Keratinocyte (primary cell): ENCODE measurements around the gene HNRNPM. TPM values are rescaled to one million over a fixed set of nuclear protein-coding genes. Genes with fewer than 3 reads are reported as not detected.

Source experiments
- DNase-seq: peaks from one replicate; pipeline ENCODE4 v3.0.0-alpha.2; 2011; ENCODE audit warnings: low read depth, missing footprints, low spot score
- FAIRE-seq: peaks from 2 replicates; lab custom pipeline; 2011; peaks lifted over from hg19 to GRCh38; lab: Jason Lieb, UNC
- H2AFZ ChIP-seq: 2 replicates; pipeline ENCODE4 v1.6.0; 2012; ENCODE audit warnings: low read length, control low read depth, inconsistent platforms; ENCODE audit not compliant: control insufficient read depth
- H3K27ac ChIP-seq: 2 replicates; pipeline ENCODE4 v1.5.1; 2011; ENCODE audit warnings: low read length; ENCODE audit not compliant: control insufficient read depth, insufficient read depth
- H3K27me3 ChIP-seq: 3 replicates; pipeline ENCODE4 v1.6.0; 2011; ENCODE audit warnings: low read length; ENCODE audit not compliant: control insufficient read depth, insufficient read depth; ENCODE audit errors: extremely low read depth
- H3K36me3 ChIP-seq, 2 experiments: 2 replicates in 1 of 2; 3 replicates in 1 of 2; pipeline ENCODE4 v1.5.1; 2011; ENCODE audit warnings: low read length in 2 of 2, mild to moderate bottlenecking in 1 of 2; ENCODE audit not compliant: control insufficient read depth in 2 of 2, insufficient read depth in 2 of 2; ENCODE audit errors: extremely low read depth in 1 of 2
- H3K4me1 ChIP-seq: 3 replicates; pipeline ENCODE4 v1.5.1; 2011; ENCODE audit warnings: low read length; ENCODE audit not compliant: control insufficient read depth, insufficient read depth; ENCODE audit errors: extremely low read depth
- H3K4me2 ChIP-seq: 3 replicates; pipeline ENCODE4 v1.6.0; 2011; ENCODE audit warnings: low read depth, low read length; ENCODE audit not compliant: control insufficient read depth, insufficient read depth; ENCODE audit errors: extremely low read depth
- H3K4me3 ChIP-seq, 3 experiments: fragments of 200-600 bp in 1 of 3; sonication (generic) in 1 of 3; 2 replicates in 2 of 3; 3 replicates in 1 of 3; pipeline ENCODE4 v1.5.1; 2011 to 2016; ENCODE audit warnings: low read length in 3 of 3, mild to moderate bottlenecking in 3 of 3, control low read depth in 2 of 3, inconsistent platforms in 1 of 3, low read depth in 1 of 3, mixed read lengths in 1 of 3, mixed run types in 1 of 3, moderate library complexity in 1 of 3; ENCODE audit not compliant: control insufficient read depth in 2 of 3, insufficient read depth in 2 of 3; ENCODE audit errors: extremely low read depth in 1 of 3
- H3K79me2 ChIP-seq: 2 replicates; pipeline ENCODE4 v1.6.0; 2012; ENCODE audit warnings: low read length; ENCODE audit not compliant: control insufficient read depth, insufficient read depth
- H3K9ac ChIP-seq: 3 replicates; pipeline ENCODE4 v1.6.0; 2011; ENCODE audit warnings: low read length; ENCODE audit not compliant: control insufficient read depth, insufficient read depth; ENCODE audit errors: extremely low read depth
- H3K9me1 ChIP-seq: 3 replicates; pipeline ENCODE4 v1.6.0; 2011; ENCODE audit warnings: low read length; ENCODE audit not compliant: control insufficient read depth, insufficient read depth; ENCODE audit errors: extremely low read depth
- H3K9me3 ChIP-seq: 2 replicates; pipeline ENCODE4 v1.5.1; 2012; ENCODE audit warnings: low read depth, low read length; ENCODE audit not compliant: control insufficient read depth
- H4K20me1 ChIP-seq: 3 replicates; pipeline ENCODE4 v1.6.0; 2011; ENCODE audit warnings: low read length; ENCODE audit not compliant: control insufficient read depth, insufficient read depth; ENCODE audit errors: extremely low read depth
- EZH2 ChIP-seq: IDR thresholded peaks from one replicate; pipeline ENCODE4 v1.6.1; 2012; ENCODE audit warnings: inconsistent platforms, mild to moderate bottlenecking, low read length, moderate library complexity
- dilution Hi-C: fragments of 300-500 bp; cut with MboI; formaldehyde crosslinking; loops from one replicate; pipeline ENCODE4 v1.7.0; 2020; ENCODE audit warnings: low sequenced_read_pairs; ENCODE audit not compliant: extremely low pct_ligation_motif_present
- polyA plus RNA-seq, 5 experiments: library from polyadenylated mRNA; depleted of rRNA in 3 of 5; stranded (reverse) in 3 of 5; stranded (forward) in 1 of 5; unstranded in 1 of 5; fragments of >200 nt; gene quantifications; 1 replicate in 1 of 5; 2 replicates in 3 of 5; 3 replicates in 1 of 5; pipeline versions ENCODE4 v1.2.1 to v1.2.3, GENCODE V29; 2011 to 2012; ENCODE audit warnings: missing spikeins in 2 of 5, low read depth in 1 of 5, low replicate concordance in 1 of 5
- TF ChIP-seq, protein P1 (sequence below), 3 experiments: IDR thresholded peaks in 1 of 3; conservative IDR thresholded peaks in 1 of 3; optimal IDR thresholded peaks in 1 of 3; 2 replicates in 2 of 3; 3 replicates in 1 of 3; pipeline versions ENCODE3 to v1.5.1; 2011; ENCODE audit warnings: low read length in 3 of 3, mild to moderate bottlenecking in 3 of 3, moderate library complexity in 2 of 3, control low read depth in 1 of 3, inconsistent platforms in 1 of 3; ENCODE audit not compliant: insufficient read depth in 2 of 3; ENCODE audit errors: extremely low read depth in 1 of 3

Gene HNRNPM
- polyA plus RNA-seq, 1 donor (not counting 4 experiments of a cell fraction or from before 2014, with no cell fraction given): 126 TPM

DNA sequence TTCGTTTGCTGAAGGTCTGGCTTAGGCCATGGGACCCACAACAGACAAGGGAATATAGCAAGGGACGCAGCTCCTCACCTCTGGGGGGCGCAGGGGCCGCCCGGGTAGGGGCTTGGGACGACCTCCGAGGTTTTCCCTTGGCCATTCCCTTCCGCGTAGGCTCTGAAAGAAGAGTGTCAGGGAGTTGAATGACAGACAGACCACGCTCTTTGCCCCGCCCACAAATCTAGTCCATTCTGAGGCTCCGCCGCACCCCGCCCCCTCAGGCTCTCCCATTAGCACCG lies 80.6 kb downstream of the HNRNPM start:
- TF ChIP-seq, protein P1, sequence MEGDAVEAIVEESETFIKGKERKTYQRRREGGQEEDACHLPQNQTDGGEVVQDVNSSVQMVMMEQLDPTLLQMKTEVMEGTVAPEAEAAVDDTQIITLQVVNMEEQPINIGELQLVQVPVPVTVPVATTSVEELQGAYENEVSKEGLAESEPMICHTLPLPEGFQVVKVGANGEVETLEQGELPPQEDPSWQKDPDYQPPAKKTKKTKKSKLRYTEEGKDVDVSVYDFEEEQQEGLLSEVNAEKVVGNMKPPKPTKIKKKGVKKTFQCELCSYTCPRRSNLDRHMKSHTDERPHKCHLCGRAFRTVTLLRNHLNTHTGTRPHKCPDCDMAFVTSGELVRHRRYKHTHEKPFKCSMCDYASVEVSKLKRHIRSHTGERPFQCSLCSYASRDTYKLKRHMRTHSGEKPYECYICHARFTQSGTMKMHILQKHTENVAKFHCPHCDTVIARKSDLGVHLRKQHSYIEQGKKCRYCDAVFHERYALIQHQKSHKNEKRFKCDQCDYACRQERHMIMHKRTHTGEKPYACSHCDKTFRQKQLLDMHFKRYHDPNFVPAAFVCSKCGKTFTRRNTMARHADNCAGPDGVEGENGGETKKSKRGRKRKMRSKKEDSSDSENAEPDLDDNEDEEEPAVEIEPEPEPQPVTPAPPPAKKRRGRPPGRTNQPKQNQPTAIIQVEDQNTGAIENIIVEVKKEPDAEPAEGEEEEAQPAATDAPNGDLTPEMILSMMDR (optimal IDR thresholded peaks at IDR 0.05 in 1 of 3, IDR thresholded peaks at IDR 0.05 in 1 of 3, conservative IDR thresholded peaks at IDR 0.05 in 1 of 3; ENCODE audit: extremely low read depth in 1 of 3, insufficient read depth in 2 of 3, low read length in 3 of 3): no peak
- no peak for TF ChIP-seq EZH2
- peak overlapping the region; percentile 62 for H2AFZ ChIP-seq
- no peaks in the 10 kb centered on the region for H3K36me3 ChIP-seq
- peak overlapping the region; percentile 21 for H3K27ac ChIP-seq
- H3K9ac ChIP-seq: peak overlapping the region; percentile 39
- peak; percentile 88 for FAIRE-seq
- H3K79me2 ChIP-seq: no peaks in the 10 kb centered on the region
- no peaks in the 10 kb centered on the region for H3K9me3 ChIP-seq
- H3K4me3 ChIP-seq: peak overlapping the region; percentile 7 to 48 (median 25)
- no peaks in the 10 kb centered on the region for H3K27me3 ChIP-seq
- DNase-seq: no peak
- no peaks in the 10 kb centered on the region for H3K9me1 ChIP-seq
- H3K4me1 ChIP-seq: peaks cover 6% of the 10 kb centered on the region
- H3K4me2 ChIP-seq: peak overlapping the region; percentile 64
- no peaks in the 10 kb centered on the region for H4K20me1 ChIP-seq
- dilution Hi-C loops: no loop called here

GRCh38 chr19:8526345-8527091 lies 81.7 kb downstream of the HNRNPM start:
- Histone ChIP-seq H2AFZ (peak overlapping the region; percentile 77), H3K36me3 (no peaks in the 10 kb centered on the region), H3K27ac (peak overlapping the region; percentile 66), H3K4me2 (peak overlapping the region; percentile 80), H3K4me1 (peaks cover 6% of the 10 kb centered on the region), H4K20me1 (no peaks in the 10 kb centered on the region), H3K79me2 (no peaks in the 10 kb centered on the region), H3K9me1 (no peaks in the 10 kb centered on the region), H3K9ac (peak overlapping the region; percentile 74), H3K4me3 (peak overlapping the region; percentile 68 to 77 (median 76)), H3K9me3 (no peaks in the 10 kb centered on the region), H3K27me3 (no peaks in the 10 kb centered on the region)
- no peak for FAIRE-seq
- dilution Hi-C loops: no loop called here
- DNase-seq: no peak
- TF ChIP-seq, protein P1 (optimal IDR thresholded peaks at IDR 0.05 in 1 of 3, IDR thresholded peaks at IDR 0.05 in 1 of 3, conservative IDR thresholded peaks at IDR 0.05 in 1 of 3; ENCODE audit: extremely low read depth in 1 of 3, insufficient read depth in 2 of 3, low read length in 3 of 3): no peak
- TF ChIP-seq EZH2: no peak
